Measurements from ENCODE around the gene ZNF354B. TPM values are rescaled to one million over a fixed set of nuclear protein-coding genes. Genes with fewer than 3 reads are reported as not detected.

ZNF354B gene
- 8.3 TPM for total RNA-seq

- peak; percentile 77 to 95 for DNase-seq (ENCODE audit: low spot score in 2 of 2)
- H3K4me1 ChIP-seq, result no peaks in the 10 kb centered on the region
- H3K27ac ChIP-seq, result peak within 1 kb of the TSS; percentile 59 to 82
- H3K4me3 ChIP-seq, result peak within 1 kb of the TSS; percentile 89 to 93
- no peaks in the 10 kb centered on the region for H3K9me3 ChIP-seq
- peaks cover 9 to 19% of the 10 kb centered on the region in 2 donors for H3K36me3 ChIP-seq
- no peaks in the 10 kb centered on the region for H3K27me3 ChIP-seq
- TF ChIP-seq CTCF (IDR thresholded peaks at IDR 0.05), result peak in 1 of 3 experiments; percentile 17
- intact Hi-C loops (cut with DNase I), result loop anchor here (1.0 to 5.0 kb wide), 5 partner anchors 82 to 233 kb away; partner anchors contain the start of genes CLK4, ZNF354A, ZNF354C and ZNF454
Observed at GRCh38 chr5:178859625-178860521, at the start of gene ZNF354B. Gene ZNF354B (plus strand): TSS chr5:178859953. CDS start chr5:178861048, 1,095 bp downstream.

- intact Hi-C loops (cut with DNase I), result no loop called here
- H3K4me3 ChIP-seq, result no peak overlapping the region
- no peak for DNase-seq (ENCODE audit: low spot score in 2 of 2)
Observed at GRCh38 chr5:178817506-178817905, 42.2 kb upstream of the ZNF354B start.

GRCh38 chr5:178818094-178818493 lies 41.7 kb upstream of the ZNF354B start:
- no peak for TF ChIP-seq CTCF (IDR thresholded peaks at IDR 0.05)
- H3K27me3 ChIP-seq, result no peaks in the 10 kb centered on the region
- no peak overlapping the region for H3K4me3 ChIP-seq
- DNase-seq (ENCODE audit: low spot score in 2 of 2), result no peak
- H3K36me3 ChIP-seq, result no peaks in the 10 kb centered on the region
- no peaks in the 10 kb centered on the region for H3K4me1 ChIP-seq
- intact Hi-C loops (cut with DNase I), result no loop called here
- no peak overlapping the region for H3K27ac ChIP-seq
- H3K9me3 ChIP-seq, result no peaks in the 10 kb centered on the region

More at GRCh38 chr5:178817506-178817905, 42.2 kb upstream of the ZNF354B start:
- Histone ChIP-seq H3K27me3 (no peaks in the 10 kb centered on the region), H3K4me1 (no peaks in the 10 kb centered on the region), H3K27ac (no peak overlapping the region), H3K9me3 (no peaks in the 10 kb centered on the region), H3K36me3 (no peaks in the 10 kb centered on the region)
- TF ChIP-seq CTCF (IDR thresholded peaks at IDR 0.05), result no peak

GRCh38 chr5:178820001-178820400 lies 39.8 kb upstream of the ZNF354B start:
- no peaks in the 10 kb centered on the region for H3K36me3 ChIP-seq
- H3K9me3 ChIP-seq, result no peaks in the 10 kb centered on the region
- no peaks in the 10 kb centered on the region for H3K4me1 ChIP-seq
- intact Hi-C loops (cut with DNase I), result no loop called here
- TF ChIP-seq CTCF (IDR thresholded peaks at IDR 0.05), result no peak
- H3K27me3 ChIP-seq, result no peaks in the 10 kb centered on the region
- no peak for DNase-seq (ENCODE audit: low spot score in 2 of 2)
- no peak overlapping the region for H3K4me3 ChIP-seq
- H3K27ac ChIP-seq, result no peak overlapping the region

- H3K27me3 ChIP-seq, result no peaks in the 10 kb centered on the region
- intact Hi-C loops (cut with DNase I), result no loop called here
- no peaks in the 10 kb centered on the region for H3K9me3 ChIP-seq
- no peaks in the 10 kb centered on the region for H3K4me1 ChIP-seq
- H3K4me3 ChIP-seq, result no peak overlapping the region
- DNase-seq (ENCODE audit: low spot score in 2 of 2), result no peak
- TF ChIP-seq CTCF (IDR thresholded peaks at IDR 0.05), result no peak
- H3K27ac ChIP-seq, result no peak overlapping the region
- H3K36me3 ChIP-seq, result no peaks in the 10 kb centered on the region
Observed at GRCh38 chr5:178825444-178825843, 34.3 kb upstream of the ZNF354B start.

Measured in ascending aorta (tissue), 2 donors.